H4 (cell line): Measurements from ENCODE around the gene ANKRD34A. TPM values are rescaled to one million over a fixed set of nuclear protein-coding genes. Genes with fewer than 3 reads are reported as not detected.

ENCODE experiments used
- DNase-seq: peaks from one replicate; pipeline ENCODE4 v3.0.0-alpha.2; 2015; ENCODE audit warnings: low spot score
- total RNA-seq: library from RNA; depleted of rRNA; stranded (reverse); fragments of >200 nt; shearing (Covaris generic); gene quantifications from 2 replicates; pipeline ENCODE4 v1.2.3, GENCODE V29; 2014

The ANKRD34A gene
- total RNA-seq, 1 experiment from 2014 or later, result 0.54 TPM

DNA sequence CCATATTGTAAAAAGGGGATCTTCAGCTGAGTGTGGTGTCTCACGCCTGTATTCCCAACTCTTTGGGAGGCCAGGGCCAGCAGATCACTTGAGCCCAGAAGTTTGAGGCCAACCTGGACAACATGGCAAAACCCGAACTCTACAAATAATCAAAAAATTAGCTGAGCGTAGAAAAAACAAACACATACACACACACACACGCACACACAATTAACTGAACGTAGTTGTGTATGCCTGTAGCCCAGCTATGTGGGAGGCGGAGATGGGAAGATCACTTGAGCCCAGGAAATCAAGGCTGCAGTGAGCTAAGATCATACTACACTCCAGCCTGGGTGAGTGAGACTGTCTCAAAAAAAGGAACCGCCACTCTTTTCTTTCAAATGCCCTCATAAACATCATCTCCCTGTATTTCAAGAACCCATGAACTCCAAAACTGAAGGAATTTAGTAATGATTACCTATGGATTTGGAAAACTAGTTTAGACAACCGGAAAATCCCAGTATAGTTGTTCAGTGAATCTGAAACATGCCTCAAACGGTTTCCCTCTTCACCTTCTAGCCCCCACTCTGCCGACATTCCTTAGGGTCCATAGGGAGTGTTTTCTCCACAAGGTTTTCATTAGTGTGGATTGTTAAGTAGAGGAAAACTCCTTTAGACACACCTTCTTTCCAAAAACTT lies 27.5 kb upstream of the ANKRD34A start:
- DNase-seq, result no peak

GRCh38 chr1:145990249-145990855 lies 26.0 kb upstream of the ANKRD34A start:
- no peak for DNase-seq

DNA sequence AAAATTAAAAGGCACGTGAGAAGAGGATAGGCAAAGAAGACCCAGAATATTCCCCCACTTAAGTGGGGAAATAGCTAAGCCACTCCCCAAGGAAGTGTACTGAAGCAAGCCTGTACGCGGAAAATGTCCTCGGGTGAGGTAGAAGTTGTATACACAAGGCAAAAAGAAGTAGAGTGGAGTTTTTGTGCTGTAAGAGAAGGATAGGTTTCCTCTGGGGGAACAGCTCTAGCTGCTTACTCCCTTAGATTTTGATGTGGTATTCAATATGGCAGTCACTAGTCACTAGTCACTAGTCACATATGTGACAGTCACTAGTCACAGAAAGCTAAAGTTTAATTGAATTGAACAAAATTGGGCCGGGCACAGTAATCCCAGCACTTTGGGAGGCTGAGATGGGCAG lies 24.4 kb upstream of the ANKRD34A start:
- DNase-seq, result no peak

DNA sequence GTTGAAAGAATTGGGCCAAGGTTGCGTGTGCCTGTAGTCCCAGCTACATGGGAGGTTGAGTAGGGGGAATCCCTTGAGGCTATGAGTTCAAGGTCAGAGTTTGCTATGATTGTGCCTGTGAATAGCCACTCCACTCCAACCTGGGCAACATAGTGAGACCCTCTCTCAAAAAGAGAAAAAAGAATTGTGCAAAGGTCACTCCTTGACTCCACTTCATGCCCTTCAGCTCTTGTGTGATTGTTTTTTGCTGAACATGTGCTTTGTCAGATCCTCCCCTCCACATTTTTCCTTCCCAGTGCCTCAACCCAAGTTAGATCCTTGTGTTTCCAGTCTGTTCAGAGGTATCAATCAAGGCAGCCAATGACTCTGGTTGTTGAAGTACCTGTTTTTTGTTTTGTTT lies 23.6 kb upstream of the ANKRD34A start:
- no peak for DNase-seq

- DNase-seq, result no peak
These were observed 22.2 kb upstream of the ANKRD34A start for GRCh38 chr1:145986551-145986950.

DNA sequence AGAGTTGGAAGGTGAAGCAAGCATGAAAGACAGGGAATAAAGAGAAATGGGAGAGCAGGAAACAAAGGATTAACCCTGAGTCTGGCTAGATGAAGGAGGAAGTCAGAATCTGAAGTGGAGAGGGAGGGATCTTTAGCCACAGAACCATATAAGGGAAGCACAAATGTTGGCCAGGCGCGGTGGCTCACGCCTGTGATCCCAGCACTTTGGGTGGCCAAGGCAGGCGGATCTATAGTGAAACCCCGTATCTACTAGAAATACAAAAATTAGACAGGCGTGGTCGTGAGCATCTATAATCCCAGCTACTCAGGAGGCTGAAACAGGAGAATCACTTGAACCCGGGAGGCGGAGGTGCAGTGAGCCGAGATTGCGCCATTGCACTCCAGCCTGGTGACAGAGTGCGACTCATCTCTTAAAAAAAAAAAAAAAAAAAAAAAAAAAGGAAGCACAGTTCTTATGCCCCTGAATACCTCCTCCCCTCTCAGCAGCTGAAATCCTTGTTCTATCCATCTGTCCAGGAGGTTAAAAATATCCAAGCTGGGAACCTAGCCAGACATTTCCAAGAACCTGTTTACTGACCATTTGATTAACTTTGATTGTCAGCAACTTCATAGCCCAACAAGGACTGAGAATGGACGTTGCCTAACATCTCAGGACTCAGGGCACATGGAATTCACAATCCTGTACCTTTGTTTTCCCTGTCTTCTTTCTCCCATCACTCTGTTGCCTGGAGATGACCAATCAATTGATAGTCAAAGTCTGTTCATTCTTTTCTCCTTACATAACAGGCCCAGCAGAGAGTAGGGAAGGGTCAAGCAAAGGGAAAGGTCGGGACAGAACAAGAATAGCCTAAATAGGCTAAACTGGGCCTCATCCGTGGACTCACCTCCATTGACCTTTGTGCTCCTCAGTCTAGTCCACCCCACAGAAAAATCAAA lies 21.4 kb upstream of the ANKRD34A start:
- DNase-seq, result peak; percentile 81

- DNase-seq, result no peak
These were observed 20.7 kb upstream of the ANKRD34A start for GRCh38 chr1:145985129-145985501.

GRCh38 chr1:145983960-145984830 lies 19.8 kb upstream of the ANKRD34A start:
- no peak for DNase-seq

DNA sequence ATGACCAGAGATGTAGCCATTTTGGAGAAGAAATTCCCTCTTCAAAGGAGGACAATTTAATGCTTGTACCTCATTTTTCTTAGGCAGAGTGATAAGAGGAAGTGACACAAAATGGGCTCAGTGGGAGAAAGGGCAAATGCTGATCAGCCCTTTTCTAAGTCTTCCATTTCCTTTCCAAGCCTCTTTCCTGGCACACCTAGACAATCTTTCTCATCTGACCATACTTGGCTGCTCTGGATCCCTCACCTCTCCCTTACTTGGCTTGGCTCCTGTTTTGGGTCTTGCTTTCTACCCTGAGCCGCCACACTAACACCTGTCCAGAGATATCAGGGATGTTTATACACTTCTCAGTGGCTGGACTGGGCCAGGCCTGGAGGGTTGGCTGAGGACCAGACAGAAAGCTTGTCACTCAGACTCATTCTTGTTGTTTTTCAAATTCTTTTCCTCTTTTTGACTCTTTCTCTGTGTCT lies 18.9 kb upstream of the ANKRD34A start:
- no peak for DNase-seq

GRCh38 chr1:145982010-145982723 lies 17.8 kb upstream of the ANKRD34A start:
- no peak for DNase-seq

- DNase-seq, result no peak
These were observed 16.2 kb upstream of the ANKRD34A start for GRCh38 chr1:145980457-145980994.

GRCh38 chr1:145979746-145980456 lies 15.5 kb upstream of the ANKRD34A start:
- no peak for DNase-seq

DNA sequence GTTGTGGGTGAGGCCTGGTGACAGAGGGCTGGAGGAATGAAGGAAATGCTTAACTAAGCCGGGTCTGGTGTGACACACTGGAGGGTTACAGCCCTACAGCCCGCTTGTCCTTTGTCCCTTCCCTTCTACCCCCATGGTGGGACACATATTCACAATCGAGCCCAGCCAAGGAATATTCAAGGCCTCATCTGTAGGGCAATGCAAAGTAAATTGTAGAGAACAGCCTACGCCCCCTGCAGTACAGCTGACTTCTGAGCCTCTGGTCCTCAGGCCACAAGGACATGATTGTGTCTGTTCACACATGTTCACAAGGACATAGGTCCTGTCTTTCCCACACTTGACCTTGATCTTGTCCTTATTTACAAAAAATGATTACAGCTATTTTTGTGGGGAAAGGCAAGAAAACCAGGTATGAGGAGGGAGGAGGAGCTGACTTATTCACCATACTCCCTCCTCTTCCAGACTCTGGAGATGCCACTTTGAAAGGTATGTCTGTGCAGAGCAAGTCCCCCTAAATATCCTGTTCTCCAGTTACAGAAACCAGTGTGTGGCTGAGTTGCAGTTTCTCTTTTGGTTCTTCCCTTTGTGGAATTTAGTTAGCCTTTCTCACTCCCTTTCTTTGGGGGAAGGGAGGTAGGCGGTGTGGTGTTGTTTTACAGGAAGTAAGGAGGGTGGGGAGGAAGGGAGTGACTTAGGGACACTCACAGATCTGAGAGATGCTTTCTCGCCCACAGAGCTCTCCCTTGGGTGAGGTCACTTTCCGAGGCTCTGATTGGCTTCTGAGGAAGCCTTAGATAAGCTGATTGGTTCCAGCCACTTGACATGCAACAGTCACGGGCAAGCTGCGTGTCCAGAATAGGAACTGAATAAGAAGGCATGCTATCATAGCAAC lies 14.7 kb upstream of the ANKRD34A start:
- DNase-seq, result peak; percentile 100

- DNase-seq, result no peak
These were observed 14.1 kb upstream of the ANKRD34A start for GRCh38 chr1:145978471-145978853.

- DNase-seq, result peak; percentile 87
These were observed 13.4 kb upstream of the ANKRD34A start for GRCh38 chr1:145977486-145978470.

DNA sequence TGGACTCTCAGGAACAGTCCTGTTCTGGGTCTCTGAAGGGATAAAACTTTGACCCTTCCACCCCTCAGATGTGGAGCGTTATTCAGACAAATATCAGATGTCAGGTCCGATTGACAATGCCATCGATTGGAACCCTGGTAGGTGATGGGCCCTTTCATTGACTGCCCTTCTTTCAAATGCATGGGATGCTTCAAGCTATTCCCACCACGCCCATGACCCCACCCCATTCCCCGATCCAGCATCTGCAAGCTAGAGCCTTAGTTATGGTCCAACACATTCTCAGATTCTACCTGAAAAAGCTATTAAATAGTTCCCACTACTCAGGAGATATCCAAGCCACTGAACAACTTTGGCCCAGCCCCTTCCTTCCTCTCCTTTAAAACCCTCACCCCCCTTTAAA lies 12.6 kb upstream of the ANKRD34A start:
- DNase-seq, result no peak

DNA sequence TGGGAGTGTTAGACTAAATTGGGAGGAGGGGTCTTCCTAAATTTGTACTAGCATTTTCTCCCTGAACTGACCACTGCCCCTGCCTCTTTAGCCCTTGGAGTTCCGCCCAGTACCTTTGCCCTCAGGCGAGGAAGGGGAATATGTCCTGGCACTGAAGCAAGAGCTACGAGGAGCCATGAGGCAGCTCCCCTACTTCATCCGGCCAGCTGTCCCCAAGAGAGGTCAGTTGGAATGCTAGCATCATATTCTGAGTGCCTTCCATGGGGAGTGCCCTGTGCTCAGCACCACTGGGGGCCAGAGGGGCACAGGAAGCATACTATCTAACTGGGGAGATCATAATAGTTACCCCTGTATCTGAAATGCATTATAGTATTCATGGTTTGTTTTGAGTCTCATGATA lies 10.8 kb upstream of the ANKRD34A start:
- DNase-seq, result no peak

- no peak for DNase-seq
These were observed 10.3 kb upstream of the ANKRD34A start for GRCh38 chr1:145974721-145975120.
